Panc1 (cell line): Measurements from ENCODE around the gene NTN3. TPM values are rescaled to one million over a fixed set of nuclear protein-coding genes. Genes with fewer than 3 reads are reported as not detected.

Experiments used
- ATAC-seq: fragments of 200-7000 bp; cut with Tn5 transposase; 2 replicates; pipeline ENCODE4 v1.9.1; 2020; ENCODE audit warnings: mild to moderate bottlenecking, moderate library complexity
- BruUV-seq: library from RNA; stranded (reverse); fragments of 400-500 nt; replicated peaks from 2 replicates; lab custom pipeline; 2021; lab: Mats Ljungman, UMichigan
- CTCF ChIA-PET: fragments of 300-600 bp; sonication (Branson Sonifier 250); formaldehyde crosslinking; loops from one replicate; lab custom pipeline; 2022; ENCODE audit warnings: antibody characterized with exemption; lab: Charles Lee
- POLR2A ChIA-PET: fragments of 300-600 bp; sonication (Branson Sonifier 250); formaldehyde crosslinking; loops from one replicate; lab custom pipeline; 2022; ENCODE audit warnings: antibody characterized with exemption; lab: Charles Lee
- DNase-seq: peaks from one replicate; pipeline ENCODE4 v3.0.0-alpha.2; 2010; ENCODE audit warnings: low read depth, low spot score
- H3K27ac ChIP-seq: 2 replicates; pipeline ENCODE4 v1.5.1; 2011; ENCODE audit warnings: mild to moderate bottlenecking, low read length, inconsistent platforms
- H3K27me3 ChIP-seq: fragments of 200-500 bp; sonication (Bioruptor generic); 2 replicates; pipeline ENCODE4 v1.6.0; 2014; ENCODE audit warnings: low read length, inconsistent platforms; ENCODE audit not compliant: control insufficient read depth, insufficient read depth
- H3K36me3 ChIP-seq: fragments of 200-500 bp; sonication (Bioruptor generic); 2 replicates; pipeline ENCODE4 v1.5.1; 2014; ENCODE audit warnings: inconsistent platforms, mild to moderate bottlenecking, low read length, moderate library complexity; ENCODE audit not compliant: control insufficient read depth, insufficient read depth
- H3K4me1 ChIP-seq: 2 replicates; pipeline ENCODE4 v1.5.1; 2011; ENCODE audit warnings: inconsistent platforms, mild to moderate bottlenecking, low read length, moderate library complexity; ENCODE audit not compliant: control insufficient read depth, insufficient read depth
- H3K4me3 ChIP-seq, 2 experiments: 2 replicates each; pipeline ENCODE4 v1.5.1; 2011 to 2012; ENCODE audit warnings: low read depth in 2 of 2, low read length in 2 of 2, mild to moderate bottlenecking in 2 of 2, inconsistent platforms in 1 of 2, moderate library complexity in 1 of 2
- H3K9me3 ChIP-seq: fragments of 200-500 bp; sonication (Bioruptor generic); 2 replicates; pipeline ENCODE4 v1.5.1; 2014; ENCODE audit warnings: low read depth, mild to moderate bottlenecking, inconsistent platforms, low read length, moderate library complexity; ENCODE audit not compliant: control insufficient read depth, insufficient read depth
- CTCF ChIP-seq: fragments of 450-650 bp; IDR thresholded peaks from 2 replicates; pipeline ENCODE4 v1.5.1; 2017; ENCODE audit warnings: mild to moderate bottlenecking
- POLR2AphosphoS5 ChIP-seq: IDR thresholded peaks from 2 replicates; pipeline ENCODE4 v1.6.1; 2012; ENCODE audit warnings: mild to moderate bottlenecking, low read depth, low read length, moderate library complexity
- REST ChIP-seq, 2 experiments: IDR thresholded peaks; 2 replicates each; pipeline ENCODE4 v1.6.1; 2011 to 2012; ENCODE audit warnings: low read depth in 2 of 2, control low read depth in 1 of 2, low read length in 1 of 2, mild to moderate bottlenecking in 1 of 2, moderate library complexity in 1 of 2; ENCODE audit not compliant: insufficient read depth in 1 of 2
- SIN3A ChIP-seq: IDR thresholded peaks from 2 replicates; pipeline ENCODE4 v1.6.1; 2012; ENCODE audit warnings: low read depth, mild to moderate bottlenecking, low read length, moderate library complexity, borderline replicate concordance; ENCODE audit not compliant: insufficient read depth
- TCF7L2 ChIP-seq: IDR thresholded peaks from 2 replicates; pipeline ENCODE4 v1.6.1; 2011; ENCODE audit warnings: mild to moderate bottlenecking, low read depth, low read length, inconsistent platforms
- in situ Hi-C: cut with HindIII; loops from 2 replicates; pipeline ENCODE4 v1.10.0; 2016; ENCODE audit warnings: low sequenced_read_pairs, low pct_unique_long_range_greater_than_20kb
- intact Hi-C: fragments of 100-400 bp; cut with micrococcal nuclease; formaldehyde crosslinking; loops from one replicate; pipeline ENCODE4 v1.10.0; 2022; ENCODE audit not compliant: unreplicated experiment
- total RNA-seq: library from RNA; stranded (reverse); gene quantifications from one replicate; pipeline ENCODE4 v1.2.1, GENCODE V29; 2021; ENCODE audit not compliant: unreplicated experiment

Gene NTN3
- total RNA-seq, 1 experiment from 2014 or later = 3.2 TPM

DNA sequence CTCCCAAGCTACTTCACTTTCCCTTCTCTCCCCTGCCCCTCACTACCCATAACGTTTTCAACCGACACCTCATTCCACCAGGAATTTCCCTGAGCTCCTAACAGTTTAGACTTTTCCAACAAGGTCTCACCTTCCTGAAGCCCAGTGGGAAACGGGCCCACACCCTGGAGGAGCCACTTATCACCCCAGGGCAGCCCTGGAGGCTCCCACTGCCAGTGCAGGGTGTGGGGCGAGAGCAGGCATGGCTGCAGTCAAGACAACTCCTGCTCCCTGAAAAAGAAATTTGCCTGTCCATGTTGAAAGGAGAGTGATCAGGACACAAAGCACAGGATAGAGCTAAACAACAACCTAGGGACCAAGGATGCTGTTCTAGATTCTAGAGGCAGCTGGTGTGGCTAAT, 43.6 kb upstream of the NTN3 start:
- TF ChIP-seq TCF7L2 (no peak), POLR2AphosphoS5 (no peak)
- CTCF ChIA-PET = interaction anchor here (1.0 kb wide), 1 partner anchor 15 kb away, joined by 3 read pairs; no protein-coding TSS in a partner anchor

GRCh38 chr16:2428051-2428783, 42.9 kb upstream of the NTN3 start:
- POLR2A ChIA-PET = interaction anchor here (0.6 to 0.7 kb wide), 2 partner anchors 15 to 468 kb away, joined by 4 to 23 read pairs; no protein-coding TSS in a partner anchor
- in situ Hi-C loops = no loop called here
- intact Hi-C loops = no loop called here
- peaks cover 16% of the 10 kb centered on the region for H3K36me3 ChIP-seq
- peak overlapping the region; percentile 91 for H3K27ac ChIP-seq
- peak overlapping the region; percentile 76 to 80 for H3K4me3 ChIP-seq
- BruUV-seq = TSS peak; percentile 87
- H3K9me3 ChIP-seq = no peaks in the 10 kb centered on the region
- DNase-seq (no peak), ATAC-seq (peak; percentile 27)
- TF ChIP-seq REST (IDR thresholded peaks at IDR 0.05; ENCODE audit: insufficient read depth in 1 of 2, low read depth in 2 of 2, low read length in 1 of 2) = no peak
- TF ChIP-seq TCF7L2 = no peak
- TF ChIP-seq CTCF = peak; percentile 41
- CTCF ChIA-PET = interaction anchor here (0.7 to 1.0 kb wide), 3 partner anchors 12 to 49 kb away, joined by 3 to 4 read pairs (median 3); no protein-coding TSS in a partner anchor
- peaks cover 19% of the 10 kb centered on the region for H3K4me1 ChIP-seq
- H3K27me3 ChIP-seq = no peaks in the 10 kb centered on the region

More for the DNA sequence above, 43.6 kb upstream of the NTN3 start:
- in situ Hi-C loops (no loop called here), intact Hi-C loops (no loop called here)
- H3K27ac ChIP-seq = peak overlapping the region; percentile 91
- POLR2A ChIA-PET = no interaction called here
- no peak overlapping the region for H3K4me3 ChIP-seq
- no peaks in the 10 kb centered on the region for H3K9me3 ChIP-seq
- ATAC-seq (no peak), DNase-seq (no peak)
- no peaks in the 10 kb centered on the region for H3K27me3 ChIP-seq
- peaks cover 15% of the 10 kb centered on the region for H3K36me3 ChIP-seq
- no TSS peak for BruUV-seq
- H3K4me1 ChIP-seq = peaks cover 19% of the 10 kb centered on the region

DNA sequence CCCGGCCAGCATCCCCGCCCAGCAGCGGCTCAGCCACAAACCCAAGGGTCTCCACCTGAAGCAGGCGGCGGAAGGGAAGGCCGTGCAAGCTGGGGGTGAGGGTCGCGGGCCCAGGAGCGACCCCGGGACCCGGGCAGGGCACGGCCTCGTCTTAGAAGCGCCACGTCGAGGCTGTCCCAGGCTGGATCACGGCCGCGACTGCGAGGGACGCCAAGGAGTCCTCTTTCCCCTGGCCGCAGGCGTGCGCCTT, 42.4 kb upstream of the NTN3 start:
- peak overlapping the region; percentile 76 to 80 for H3K4me3 ChIP-seq
- intact Hi-C loops = no loop called here
- TF ChIP-seq TCF7L2 (no peak), POLR2AphosphoS5 (no peak), CTCF (peak; percentile 10; the same call in 1 of the 2 replicates), REST (IDR thresholded peaks at IDR 0.05; ENCODE audit: insufficient read depth in 1 of 2, low read depth in 2 of 2, low read length in 1 of 2) (no peak), SIN3A (no peak)
- no TSS peak for BruUV-seq
- peaks cover 19% of the 10 kb centered on the region for H3K4me1 ChIP-seq
- no peaks in the 10 kb centered on the region for H3K9me3 ChIP-seq
- peak overlapping the region; percentile 91 for H3K27ac ChIP-seq
- no peaks in the 10 kb centered on the region for H3K27me3 ChIP-seq
- no peak for DNase-seq
- in situ Hi-C loops = no loop called here
- H3K36me3 ChIP-seq = peaks cover 16% of the 10 kb centered on the region
- no peak; the same call in 1 of the 2 replicates for ATAC-seq
- POLR2A ChIA-PET = interaction anchor here (0.6 to 0.7 kb wide), 2 partner anchors 15 to 468 kb away, joined by 4 to 23 read pairs; no protein-coding TSS in a partner anchor
- CTCF ChIA-PET = interaction anchor here (0.7 to 0.8 kb wide), 2 partner anchors 12 to 49 kb away, joined by 3 to 4 read pairs; no protein-coding TSS in a partner anchor
